HEK293 (cell line): ENCODE results near the gene PPM1K.

Experiments used
- GFI1B ChIP-seq: fragments of 450-650 bp; formaldehyde crosslinking; IDR thresholded peaks from 2 replicates; pipeline ENCODE4 v1.5.1; 2016; ENCODE audit warnings: missing biosample characterization, missing genetic modification characterization
- MZF1 ChIP-seq: fragments of 450-650 bp; formaldehyde crosslinking; IDR thresholded peaks from 2 replicates; pipeline ENCODE4 v1.5.1; 2017; ENCODE audit warnings: missing biosample characterization, missing genetic modification characterization, borderline replicate concordance
- SCRT1 ChIP-seq: fragments of 450-650 bp; formaldehyde crosslinking; IDR thresholded peaks from 2 replicates; pipeline ENCODE4 v1.5.1; 2016; ENCODE audit warnings: missing biosample characterization, missing genetic modification characterization, borderline replicate concordance
- SETDB1 ChIP-seq: IDR thresholded peaks from one replicate; pipeline ENCODE4 v1.6.1; 2017; ENCODE audit warnings: mild to moderate bottlenecking, low read length, moderate library complexity, mixed read lengths; ENCODE audit not compliant: insufficient read length
- ZNF175 ChIP-seq: fragments of 450-650 bp; formaldehyde crosslinking; IDR thresholded peaks from 2 replicates; pipeline ENCODE4 v1.5.1; 2016; ENCODE audit warnings: missing biosample characterization, missing genetic modification characterization
- ZNF274 ChIP-seq, 2 experiments: fragments of 200-500 bp in 1 of 2; fragments of 450-650 bp in 1 of 2; sonication (Bioruptor generic) in 1 of 2; formaldehyde crosslinking in 1 of 2; IDR thresholded peaks; 2 replicates each; pipeline versions ENCODE4 v1.5.1 to v1.6.1; 2014 to 2016; ENCODE audit warnings: borderline replicate concordance in 1 of 2, inconsistent platforms in 1 of 2, low read length in 1 of 2, missing biosample characterization in 1 of 2, missing genetic modification characterization in 1 of 2
- ZNF350 ChIP-seq: fragments of 450-650 bp; formaldehyde crosslinking; IDR thresholded peaks from 2 replicates; pipeline ENCODE4 v1.5.0; 2017; ENCODE audit warnings: missing biosample characterization, mild to moderate bottlenecking, missing genetic modification characterization
- ZNF416 ChIP-seq: fragments of 450-650 bp; formaldehyde crosslinking; IDR thresholded peaks from 2 replicates; pipeline ENCODE4 v1.5.1; 2016; ENCODE audit warnings: missing biosample characterization, missing genetic modification characterization
- ZNF785 ChIP-seq: fragments of 450-650 bp; formaldehyde crosslinking; IDR thresholded peaks from 2 replicates; pipeline ENCODE4 v1.5.1; 2016; ENCODE audit warnings: missing biosample characterization, missing genetic modification characterization
- ZSCAN23 ChIP-seq: fragments of 450-650 bp; formaldehyde crosslinking; IDR thresholded peaks from 2 replicates; pipeline ENCODE4 v1.5.1; 2016; ENCODE audit warnings: missing biosample characterization, missing genetic modification characterization
- TF ChIP-seq, protein P1 (sequence below): fragments of 450-650 bp; formaldehyde crosslinking; IDR thresholded peaks from 2 replicates; pipeline ENCODE4 v1.5.1; 2017; ENCODE audit warnings: missing biosample characterization, missing genetic modification characterization
- TF ChIP-seq, protein P2 (sequence below): fragments of 450-650 bp; formaldehyde crosslinking; IDR thresholded peaks from 2 replicates; pipeline ENCODE4 v1.5.1; 2016; ENCODE audit warnings: missing biosample characterization, missing genetic modification characterization
- TF ChIP-seq, protein P3 (sequence below): fragments of 450-650 bp; formaldehyde crosslinking; IDR thresholded peaks from 2 replicates; pipeline ENCODE4 v1.5.1; 2016; ENCODE audit warnings: missing biosample characterization, missing genetic modification characterization

GRCh38 chr4:88251924-88252323 is 32.4 kb downstream of the PPM1K start:
- TF ChIP-seq ZSCAN23 (no peak), SETDB1 (no peak), GFI1B (tag by site-specific recombination) (no peak), ZNF175 (tag by site-specific recombination) (no peak), MZF1 (tag by site-specific recombination) (no peak), ZNF416 (tag by site-specific recombination) (no peak), SCRT1 (tag by site-specific recombination) (no peak), ZNF785 (tag by site-specific recombination) (no peak), ZNF274 (IDR thresholded peaks at IDR 0.05; ENCODE audit: low read length) (no peak), ZNF274 (tag by site-specific recombination; IDR thresholded peaks at IDR 0.05; ENCODE audit: borderline replicate concordance) (no peak), ZNF350 (tag by site-specific recombination) (no peak)
- TF ChIP-seq, protein P1, sequence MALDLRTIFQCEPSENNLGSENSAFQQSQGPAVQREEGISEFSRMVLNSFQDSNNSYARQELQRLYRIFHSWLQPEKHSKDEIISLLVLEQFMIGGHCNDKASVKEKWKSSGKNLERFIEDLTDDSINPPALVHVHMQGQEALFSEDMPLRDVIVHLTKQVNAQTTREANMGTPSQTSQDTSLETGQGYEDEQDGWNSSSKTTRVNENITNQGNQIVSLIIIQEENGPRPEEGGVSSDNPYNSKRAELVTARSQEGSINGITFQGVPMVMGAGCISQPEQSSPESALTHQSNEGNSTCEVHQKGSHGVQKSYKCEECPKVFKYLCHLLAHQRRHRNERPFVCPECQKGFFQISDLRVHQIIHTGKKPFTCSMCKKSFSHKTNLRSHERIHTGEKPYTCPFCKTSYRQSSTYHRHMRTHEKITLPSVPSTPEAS (tag by site-specific recombination) = no peak
- TF ChIP-seq, protein P2, sequence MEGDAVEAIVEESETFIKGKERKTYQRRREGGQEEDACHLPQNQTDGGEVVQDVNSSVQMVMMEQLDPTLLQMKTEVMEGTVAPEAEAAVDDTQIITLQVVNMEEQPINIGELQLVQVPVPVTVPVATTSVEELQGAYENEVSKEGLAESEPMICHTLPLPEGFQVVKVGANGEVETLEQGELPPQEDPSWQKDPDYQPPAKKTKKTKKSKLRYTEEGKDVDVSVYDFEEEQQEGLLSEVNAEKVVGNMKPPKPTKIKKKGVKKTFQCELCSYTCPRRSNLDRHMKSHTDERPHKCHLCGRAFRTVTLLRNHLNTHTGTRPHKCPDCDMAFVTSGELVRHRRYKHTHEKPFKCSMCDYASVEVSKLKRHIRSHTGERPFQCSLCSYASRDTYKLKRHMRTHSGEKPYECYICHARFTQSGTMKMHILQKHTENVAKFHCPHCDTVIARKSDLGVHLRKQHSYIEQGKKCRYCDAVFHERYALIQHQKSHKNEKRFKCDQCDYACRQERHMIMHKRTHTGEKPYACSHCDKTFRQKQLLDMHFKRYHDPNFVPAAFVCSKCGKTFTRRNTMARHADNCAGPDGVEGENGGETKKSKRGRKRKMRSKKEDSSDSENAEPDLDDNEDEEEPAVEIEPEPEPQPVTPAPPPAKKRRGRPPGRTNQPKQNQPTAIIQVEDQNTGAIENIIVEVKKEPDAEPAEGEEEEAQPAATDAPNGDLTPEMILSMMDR (tag by site-specific recombination) = no peak
- TF ChIP-seq, protein P3, sequence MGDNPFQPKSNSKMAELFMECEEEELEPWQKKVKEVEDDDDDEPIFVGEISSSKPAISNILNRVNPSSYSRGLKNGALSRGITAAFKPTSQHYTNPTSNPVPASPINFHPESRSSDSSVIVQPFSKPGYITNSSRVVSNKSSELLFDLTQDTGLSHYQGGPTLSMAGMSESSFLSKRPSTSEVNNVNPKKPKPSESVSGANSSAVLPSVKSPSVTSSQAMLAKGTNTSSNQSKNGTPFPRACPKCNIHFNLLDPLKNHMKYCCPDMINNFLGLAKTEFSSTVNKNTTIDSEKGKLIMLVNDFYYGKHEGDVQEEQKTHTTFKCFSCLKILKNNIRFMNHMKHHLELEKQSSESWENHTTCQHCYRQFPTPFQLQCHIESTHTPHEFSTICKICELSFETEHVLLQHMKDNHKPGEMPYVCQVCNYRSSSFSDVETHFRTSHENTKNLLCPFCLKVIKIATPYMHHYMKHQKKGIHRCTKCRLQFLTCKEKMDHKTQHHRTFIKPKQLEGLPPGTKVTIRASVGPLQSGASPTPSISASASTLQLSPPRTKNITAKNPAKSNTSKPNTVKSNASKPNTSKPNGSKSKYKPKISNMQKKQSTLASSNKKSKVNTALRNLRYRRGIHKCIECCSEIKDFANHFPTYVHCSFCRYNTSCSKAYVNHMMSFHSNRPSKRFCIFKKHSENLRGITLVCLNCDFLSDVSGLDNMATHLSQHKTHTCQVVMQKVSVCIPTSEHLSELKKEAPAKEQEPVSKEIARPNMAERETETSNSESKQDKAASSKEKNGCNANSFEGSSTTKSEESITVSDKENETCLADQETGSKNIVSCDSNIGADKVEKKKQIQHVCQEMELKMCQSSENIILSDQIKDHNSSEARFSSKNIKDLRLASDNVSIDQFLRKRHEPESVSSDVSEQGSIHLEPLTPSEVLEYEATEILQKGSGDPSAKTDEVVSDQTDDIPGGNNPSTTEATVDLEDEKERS = no peak
